PFSK-1 (cell line): ENCODE data around the gene MLST8.

Experiments used
- FOXP2 ChIP-seq: optimal IDR thresholded peaks from 2 replicates; pipeline ENCODE3; 2011; ENCODE audit warnings: borderline replicate concordance, control low read depth, inconsistent platforms; ENCODE audit not compliant: insufficient read depth; ENCODE audit errors: extremely low read length, extremely low read depth
- POLR2AphosphoS5 ChIP-seq: IDR thresholded peaks from 2 replicates; pipeline ENCODE4 v1.6.1; 2012; ENCODE audit warnings: low read depth, mild to moderate bottlenecking, control low read depth, low read length, moderate library complexity
- SIN3A ChIP-seq: IDR thresholded peaks from 2 replicates; pipeline ENCODE4 v1.6.1; 2012; ENCODE audit warnings: mild to moderate bottlenecking, low read length, moderate library complexity, borderline replicate concordance; ENCODE audit not compliant: insufficient read depth
- TAF1 ChIP-seq: IDR thresholded peaks from 2 replicates; pipeline ENCODE4 v1.6.1; 2012; ENCODE audit warnings: low read length, control low read depth, borderline replicate concordance; ENCODE audit not compliant: insufficient read depth
- TF ChIP-seq, protein P1 (sequence below), 2 experiments: IDR thresholded peaks; 2 replicates each; pipeline versions ENCODE4 v1.6.1 to v1.8.0; 2011 to 2012; ENCODE audit warnings: low read depth in 2 of 2, low read length in 2 of 2, control low read depth in 1 of 2, inconsistent platforms in 1 of 2, mild to moderate bottlenecking in 1 of 2, moderate library complexity in 1 of 2; ENCODE audit not compliant: insufficient read depth in 1 of 2

MLST8 gene

DNA sequence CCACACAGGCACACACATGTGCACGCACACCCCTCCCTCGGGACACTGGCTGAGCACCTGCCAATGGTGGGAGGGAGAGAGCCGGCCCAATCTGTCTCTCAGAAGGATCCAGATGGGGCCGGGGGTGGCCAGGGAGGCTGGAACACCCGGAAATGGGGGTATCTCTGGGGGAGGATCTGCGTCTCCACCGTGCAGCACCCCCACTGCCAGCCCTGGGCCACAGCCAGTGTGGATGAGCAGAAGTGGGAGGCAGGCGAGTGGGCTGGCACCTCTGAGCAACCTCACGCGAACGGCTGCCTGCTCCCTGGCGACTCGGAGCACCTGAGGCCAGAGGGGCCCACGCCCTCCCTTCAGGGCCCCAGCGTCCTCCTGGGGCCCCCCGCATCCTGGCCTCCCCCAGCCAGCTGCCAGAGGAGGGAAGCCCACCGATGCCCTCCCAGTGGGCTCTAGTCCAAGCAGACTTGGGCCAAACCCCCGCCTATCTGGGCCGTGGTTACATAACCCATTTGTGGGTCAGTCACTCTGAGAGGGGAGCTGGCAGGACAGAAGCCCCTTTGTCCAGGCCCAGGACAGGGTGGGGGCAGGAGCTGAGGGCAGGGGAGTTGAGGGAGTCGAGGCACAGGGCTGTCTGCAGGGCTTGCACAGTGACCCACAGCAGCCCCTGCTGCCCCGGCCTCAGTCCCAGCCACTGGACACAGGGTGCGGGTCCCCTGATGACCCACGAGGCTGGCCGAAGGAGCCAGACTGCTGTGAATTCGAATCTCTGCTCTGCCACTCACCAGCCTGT, 14.4 kb upstream of the MLST8 start:
- TF ChIP-seq SIN3A (no peak), POLR2AphosphoS5 (no peak), TAF1 (no peak), FOXP2 (no peak)
- TF ChIP-seq, protein P1, sequence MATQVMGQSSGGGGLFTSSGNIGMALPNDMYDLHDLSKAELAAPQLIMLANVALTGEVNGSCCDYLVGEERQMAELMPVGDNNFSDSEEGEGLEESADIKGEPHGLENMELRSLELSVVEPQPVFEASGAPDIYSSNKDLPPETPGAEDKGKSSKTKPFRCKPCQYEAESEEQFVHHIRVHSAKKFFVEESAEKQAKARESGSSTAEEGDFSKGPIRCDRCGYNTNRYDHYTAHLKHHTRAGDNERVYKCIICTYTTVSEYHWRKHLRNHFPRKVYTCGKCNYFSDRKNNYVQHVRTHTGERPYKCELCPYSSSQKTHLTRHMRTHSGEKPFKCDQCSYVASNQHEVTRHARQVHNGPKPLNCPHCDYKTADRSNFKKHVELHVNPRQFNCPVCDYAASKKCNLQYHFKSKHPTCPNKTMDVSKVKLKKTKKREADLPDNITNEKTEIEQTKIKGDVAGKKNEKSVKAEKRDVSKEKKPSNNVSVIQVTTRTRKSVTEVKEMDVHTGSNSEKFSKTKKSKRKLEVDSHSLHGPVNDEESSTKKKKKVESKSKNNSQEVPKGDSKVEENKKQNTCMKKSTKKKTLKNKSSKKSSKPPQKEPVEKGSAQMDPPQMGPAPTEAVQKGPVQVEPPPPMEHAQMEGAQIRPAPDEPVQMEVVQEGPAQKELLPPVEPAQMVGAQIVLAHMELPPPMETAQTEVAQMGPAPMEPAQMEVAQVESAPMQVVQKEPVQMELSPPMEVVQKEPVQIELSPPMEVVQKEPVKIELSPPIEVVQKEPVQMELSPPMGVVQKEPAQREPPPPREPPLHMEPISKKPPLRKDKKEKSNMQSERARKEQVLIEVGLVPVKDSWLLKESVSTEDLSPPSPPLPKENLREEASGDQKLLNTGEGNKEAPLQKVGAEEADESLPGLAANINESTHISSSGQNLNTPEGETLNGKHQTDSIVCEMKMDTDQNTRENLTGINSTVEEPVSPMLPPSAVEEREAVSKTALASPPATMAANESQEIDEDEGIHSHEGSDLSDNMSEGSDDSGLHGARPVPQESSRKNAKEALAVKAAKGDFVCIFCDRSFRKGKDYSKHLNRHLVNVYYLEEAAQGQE (IDR thresholded peaks at IDR 0.05; ENCODE audit: insufficient read depth in 1 of 2, low read depth in 2 of 2, low read length in 2 of 2) = no peak

DNA sequence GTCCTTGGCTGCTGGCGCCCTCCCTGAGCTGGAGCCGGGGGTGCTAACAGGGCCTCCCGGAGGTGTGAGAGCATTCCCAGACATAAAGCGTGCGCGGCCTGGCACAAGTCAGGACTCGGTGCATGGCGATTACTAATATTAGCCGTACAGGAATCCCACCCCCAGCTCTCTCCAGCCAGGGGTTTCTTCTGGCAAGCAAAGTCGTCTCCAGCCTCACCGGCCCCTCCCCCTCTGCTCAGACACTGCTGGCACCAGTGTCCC, 13.9 kb upstream of the MLST8 start:
- TF ChIP-seq TAF1 = no peak
- TF ChIP-seq, protein P1 (IDR thresholded peaks at IDR 0.05; ENCODE audit: insufficient read depth in 1 of 2, low read depth in 2 of 2, low read length in 2 of 2) = no peak
- no peak for TF ChIP-seq POLR2AphosphoS5

DNA sequence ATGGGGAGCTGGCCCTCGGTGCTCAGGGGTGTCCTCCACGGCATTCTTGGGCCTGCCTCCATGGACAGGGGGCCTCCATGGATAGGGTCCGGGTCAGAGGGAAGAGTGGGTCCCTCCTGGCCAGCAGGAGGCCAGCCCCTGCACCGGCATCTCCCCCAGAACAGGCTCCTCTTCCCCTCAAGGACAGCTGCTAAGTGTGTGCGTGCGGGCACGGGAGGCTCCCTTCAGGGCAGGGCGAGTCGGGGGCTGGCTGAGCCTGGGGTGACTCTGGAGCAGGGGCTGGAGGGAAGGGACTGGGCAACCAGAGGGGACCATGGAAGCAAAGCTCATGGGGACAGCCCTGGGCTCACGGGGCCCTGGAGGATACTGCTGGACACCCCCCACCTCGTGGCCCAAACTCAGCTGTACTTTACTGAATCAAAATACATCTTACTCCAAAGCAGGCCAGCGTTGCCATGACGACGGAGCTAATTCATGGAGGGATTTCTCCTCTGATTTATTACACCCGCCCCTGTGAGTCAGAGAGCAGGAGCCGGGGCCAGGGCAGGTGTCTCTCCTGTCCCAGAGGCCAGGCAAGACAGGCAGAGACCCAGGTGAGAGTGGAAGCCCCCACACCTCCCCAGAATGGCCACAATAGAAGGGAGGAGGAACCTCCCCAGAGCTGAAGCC, 11.0 kb upstream of the MLST8 start:
- TF ChIP-seq FOXP2 (no peak), SIN3A (no peak), POLR2AphosphoS5 (no peak), TAF1 (no peak)
- TF ChIP-seq, protein P1 (IDR thresholded peaks at IDR 0.05; ENCODE audit: insufficient read depth in 1 of 2, low read depth in 2 of 2, low read length in 2 of 2) = no peak

DNA sequence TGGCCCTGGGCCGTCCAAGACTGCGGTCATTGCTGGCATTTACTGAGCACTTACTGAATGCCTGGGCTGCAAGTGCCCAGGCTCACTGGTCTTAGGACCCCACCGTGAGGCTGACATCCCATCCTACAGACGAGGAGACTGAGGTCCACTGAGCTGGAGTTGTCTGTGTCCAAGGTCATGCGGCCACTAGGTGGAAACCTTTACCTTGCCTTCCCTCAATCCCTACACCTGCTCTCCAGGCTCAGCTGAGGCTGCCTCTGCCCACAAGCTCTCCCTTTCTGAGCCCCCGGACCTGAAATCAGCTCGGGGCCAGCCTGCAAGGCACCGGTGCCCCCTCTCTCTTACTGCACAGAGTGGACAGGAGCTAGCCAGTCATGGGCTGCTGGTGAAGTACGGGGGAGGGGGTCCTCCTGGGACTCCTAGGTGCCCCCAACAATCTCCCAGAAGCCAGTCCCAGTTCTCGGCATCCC, 10.4 kb upstream of the MLST8 start:
- TF ChIP-seq POLR2AphosphoS5 = no peak
- TF ChIP-seq, protein P1 (IDR thresholded peaks at IDR 0.05; ENCODE audit: insufficient read depth in 1 of 2, low read depth in 2 of 2, low read length in 2 of 2) = no peak
- TF ChIP-seq FOXP2 = peak; percentile 31
- no peak for TF ChIP-seq TAF1
